AG04450 (cell line): ENCODE results near the gene CCDC85B. TPM values are rescaled to one million over a fixed set of nuclear protein-coding genes. Genes with fewer than 3 reads are reported as not detected.

Experiments used
- CTCF ChIA-PET: fragments of 300-600, 350-600 bp; formaldehyde crosslinking; extraction: SDS; loops from one replicate; lab custom pipeline; 2022; ENCODE audit warnings: antibody characterized with exemption, inconsistent platforms; lab: Charles Lee
- POLR2A ChIA-PET: fragments of 350-600 bp; formaldehyde crosslinking; extraction: SDS; loops from one replicate; lab custom pipeline; 2021; ENCODE audit warnings: antibody characterized with exemption, inconsistent platforms; lab: Yijun Ruan, JAX
- DNase-seq: peaks from one replicate; pipeline ENCODE4 v3.0.0-alpha.2; 2011; ENCODE audit warnings: low read depth, low spot score
- H3K27ac ChIP-seq: one replicate; pipeline ENCODE4 v1.5.1; 2012; ENCODE audit warnings: low read depth, low read length, control low read depth
- H3K27me3 ChIP-seq: one replicate; pipeline ENCODE4 v1.6.0; 2012; ENCODE audit warnings: low read length; ENCODE audit not compliant: control insufficient read depth, insufficient read depth
- H3K4me3 ChIP-seq: 2 replicates; pipeline ENCODE4 v1.5.1; 2011; ENCODE audit warnings: mild to moderate bottlenecking, low read depth, low read length, control low read depth
- H3K9me3 ChIP-seq: 2 replicates; pipeline ENCODE4 v1.5.1; 2012; ENCODE audit warnings: low read length; ENCODE audit not compliant: control insufficient read depth, insufficient read depth
- polyA plus RNA-seq: library from polyadenylated mRNA; depleted of rRNA; stranded (reverse); fragments of >200 nt; gene quantifications from 2 replicates; pipeline ENCODE4 v1.2.3, GENCODE V29; 2011
- TF ChIP-seq, protein P1 (sequence below): IDR thresholded peaks from 2 replicates; pipeline ENCODE4 v1.5.1; 2011; ENCODE audit warnings: low read depth, low read length, control low read depth, inconsistent platforms

The CCDC85B gene
- polyA plus RNA-seq, 1 experiment = 13.1 TPM

- Histone ChIP-seq H3K4me3 (no peak overlapping the region), H3K27ac (peak overlapping the region; percentile 21), H3K27me3 (no peaks in the 10 kb centered on the region), H3K9me3 (no peaks in the 10 kb centered on the region; the same call in 1 of the 2 replicates)
- CTCF ChIA-PET = interaction anchor here (0.7 to 1.7 kb wide), 2 partner anchors 13 to 19 kb away, joined by 3 to 5 read pairs; no protein-coding TSS in a partner anchor
- POLR2A ChIA-PET = no interaction called here
- DNase-seq = no peak
- TF ChIP-seq, protein P1, sequence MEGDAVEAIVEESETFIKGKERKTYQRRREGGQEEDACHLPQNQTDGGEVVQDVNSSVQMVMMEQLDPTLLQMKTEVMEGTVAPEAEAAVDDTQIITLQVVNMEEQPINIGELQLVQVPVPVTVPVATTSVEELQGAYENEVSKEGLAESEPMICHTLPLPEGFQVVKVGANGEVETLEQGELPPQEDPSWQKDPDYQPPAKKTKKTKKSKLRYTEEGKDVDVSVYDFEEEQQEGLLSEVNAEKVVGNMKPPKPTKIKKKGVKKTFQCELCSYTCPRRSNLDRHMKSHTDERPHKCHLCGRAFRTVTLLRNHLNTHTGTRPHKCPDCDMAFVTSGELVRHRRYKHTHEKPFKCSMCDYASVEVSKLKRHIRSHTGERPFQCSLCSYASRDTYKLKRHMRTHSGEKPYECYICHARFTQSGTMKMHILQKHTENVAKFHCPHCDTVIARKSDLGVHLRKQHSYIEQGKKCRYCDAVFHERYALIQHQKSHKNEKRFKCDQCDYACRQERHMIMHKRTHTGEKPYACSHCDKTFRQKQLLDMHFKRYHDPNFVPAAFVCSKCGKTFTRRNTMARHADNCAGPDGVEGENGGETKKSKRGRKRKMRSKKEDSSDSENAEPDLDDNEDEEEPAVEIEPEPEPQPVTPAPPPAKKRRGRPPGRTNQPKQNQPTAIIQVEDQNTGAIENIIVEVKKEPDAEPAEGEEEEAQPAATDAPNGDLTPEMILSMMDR = no peak
These were observed 24.8 kb upstream of the CCDC85B start for GRCh38 chr11:65865550-65866172.

DNA sequence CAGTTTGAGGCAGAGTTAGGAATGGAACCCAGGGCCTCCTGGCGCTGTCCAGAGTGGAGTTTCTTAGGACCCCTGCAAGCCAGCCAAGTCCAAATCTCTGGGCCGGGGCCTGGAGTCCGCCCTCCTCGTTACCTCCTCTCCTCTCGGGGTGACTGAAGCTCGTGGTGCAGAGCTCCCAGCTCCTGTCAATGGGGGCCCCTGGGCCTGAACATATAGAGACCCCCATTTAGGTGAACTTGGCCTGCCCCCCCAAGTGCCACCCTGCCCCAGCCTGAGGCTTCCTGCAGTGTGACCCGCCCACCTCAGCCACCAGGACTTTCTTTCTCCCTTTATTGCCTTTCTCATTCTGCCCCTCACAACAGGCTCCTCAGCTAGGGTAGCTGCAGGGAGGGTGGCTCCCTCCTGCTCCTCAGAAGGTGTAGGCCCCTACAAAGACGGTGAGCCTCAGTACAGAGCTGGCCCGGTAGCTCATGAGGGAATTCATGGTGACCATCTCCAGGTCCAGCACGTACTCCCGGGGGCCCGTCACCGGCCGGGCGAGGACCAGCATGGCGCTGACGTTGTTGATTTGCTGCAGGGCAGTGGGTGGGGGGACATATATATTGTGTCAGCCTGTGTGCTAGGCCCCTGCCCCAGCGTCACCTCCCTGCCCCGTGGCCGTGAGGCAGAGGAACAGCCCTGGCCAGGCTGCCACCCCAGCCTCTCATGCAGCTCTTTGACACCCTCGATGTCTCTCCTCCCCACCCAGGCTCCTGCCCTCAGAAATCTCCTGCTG lies 23.8 kb upstream of the CCDC85B start:
- Histone ChIP-seq H3K4me3 (no peak overlapping the region), H3K27me3 (no peaks in the 10 kb centered on the region), H3K9me3 (no peaks in the 10 kb centered on the region; the same call in 1 of the 2 replicates), H3K27ac (peak overlapping the region; percentile 58)
- ChIA-PET POLR2A (interaction anchor here (0.6 to 4.2 kb wide), 4 partner anchors 7 to 155 kb away, joined by 3 to 26 read pairs (median 6); partner anchors contain the start of genes KAT5 and MUS81), CTCF (interaction anchor here (0.5 to 4.2 kb wide), 4 partner anchors 14 to 659 kb away, joined by 3 to 20 read pairs (median 6); partner anchors contain the start of gene FIBP)
- no peak for DNase-seq
- TF ChIP-seq, protein P1 = no peak

GRCh38 chr11:65867284-65868071 lies 23.0 kb upstream of the CCDC85B start:
- TF ChIP-seq, protein P1 = no peak
- no peaks in the 10 kb centered on the region; the same call in 1 of the 2 replicates for H3K9me3 ChIP-seq
- DNase-seq = no peak
- POLR2A ChIA-PET = interaction anchor here (0.6 to 4.2 kb wide), 3 partner anchors 8 to 48 kb away, joined by 4 to 26 read pairs (median 7); partner anchors contain the start of gene MUS81
- no peak overlapping the region for H3K4me3 ChIP-seq
- CTCF ChIA-PET = interaction anchor here (2.1 to 4.2 kb wide), 3 partner anchors 8 to 21 kb away, joined by 14 to 35 read pairs (median 20); partner anchors contain the start of genes FIBP and MUS81
- H3K27ac ChIP-seq = no peak overlapping the region
- H3K27me3 ChIP-seq = no peaks in the 10 kb centered on the region

- Histone ChIP-seq H3K27ac (no peak overlapping the region), H3K27me3 (no peaks in the 10 kb centered on the region), H3K4me3 (no peak overlapping the region), H3K9me3 (no peaks in the 10 kb centered on the region; the same call in 1 of the 2 replicates)
- ChIA-PET CTCF (interaction anchor here (2.1 to 4.2 kb wide), 3 partner anchors 8 to 20 kb away, joined by 14 to 35 read pairs (median 20); partner anchors contain the start of genes FIBP and MUS81), POLR2A (interaction anchor here (0.7 to 4.2 kb wide), 4 partner anchors 9 to 988 kb away, joined by 3 to 26 read pairs (median 4); partner anchors contain the start of genes FIBP and MUS81)
- TF ChIP-seq, protein P1 = no peak
- no peak for DNase-seq
These were observed 22.3 kb upstream of the CCDC85B start for GRCh38 chr11:65868076-65868667.
